AG04450 (cell line): ENCODE data around the gene MYBBP1A. TPM values are rescaled to one million over a fixed set of nuclear protein-coding genes. Genes with fewer than 3 reads are reported as not detected.

Experiments used
- CTCF ChIA-PET: fragments of 300-600, 350-600 bp; formaldehyde crosslinking; extraction: SDS; loops from one replicate; lab custom pipeline; 2022; ENCODE audit warnings: antibody characterized with exemption, inconsistent platforms; lab: Charles Lee
- POLR2A ChIA-PET: fragments of 350-600 bp; formaldehyde crosslinking; extraction: SDS; loops from one replicate; lab custom pipeline; 2021; ENCODE audit warnings: antibody characterized with exemption, inconsistent platforms; lab: Yijun Ruan, JAX
- DNase-seq: peaks from one replicate; pipeline ENCODE4 v3.0.0-alpha.2; 2011; ENCODE audit warnings: low read depth, low spot score
- H3K27ac ChIP-seq: one replicate; pipeline ENCODE4 v1.5.1; 2012; ENCODE audit warnings: low read depth, low read length, control low read depth
- H3K27me3 ChIP-seq: one replicate; pipeline ENCODE4 v1.6.0; 2012; ENCODE audit warnings: low read length; ENCODE audit not compliant: control insufficient read depth, insufficient read depth
- H3K4me3 ChIP-seq: 2 replicates; pipeline ENCODE4 v1.5.1; 2011; ENCODE audit warnings: mild to moderate bottlenecking, low read depth, low read length, control low read depth
- H3K9me3 ChIP-seq: 2 replicates; pipeline ENCODE4 v1.5.1; 2012; ENCODE audit warnings: low read length; ENCODE audit not compliant: control insufficient read depth, insufficient read depth
- CTCF ChIP-seq: IDR thresholded peaks from 2 replicates; pipeline ENCODE4 v1.5.1; 2011; ENCODE audit warnings: low read depth, low read length, control low read depth, inconsistent platforms
- polyA plus RNA-seq: library from polyadenylated mRNA; depleted of rRNA; stranded (reverse); fragments of >200 nt; gene quantifications from 2 replicates; pipeline ENCODE4 v1.2.3, GENCODE V29; 2011

The MYBBP1A gene
- polyA plus RNA-seq, 1 experiment = 12.5 TPM

- Histone ChIP-seq H3K27ac (no peak overlapping the region), H3K9me3 (no peaks in the 10 kb centered on the region), H3K4me3 (no peak overlapping the region), H3K27me3 (peaks cover 21% of the 10 kb centered on the region)
- CTCF ChIA-PET = interaction anchor here (0.5 kb wide), 1 partner anchor 662 kb away, joined by 3 read pairs; no protein-coding TSS in a partner anchor
- DNase-seq = no peak
- TF ChIP-seq CTCF = no peak
- POLR2A ChIA-PET = no interaction called here
Measured at GRCh38 chr17:4525691-4526397, 29.3 kb downstream of the MYBBP1A start.

GRCh38 chr17:4523946-4524345 lies 31.2 kb downstream of the MYBBP1A start:
- Histone ChIP-seq H3K4me3 (no peak overlapping the region), H3K27me3 (peaks cover 31% of the 10 kb centered on the region), H3K27ac (no peak overlapping the region), H3K9me3 (no peaks in the 10 kb centered on the region)
- CTCF ChIA-PET = no interaction called here
- no peak for DNase-seq
- TF ChIP-seq CTCF = no peak
- POLR2A ChIA-PET = no interaction called here

- Histone ChIP-seq H3K27ac (no peak overlapping the region), H3K27me3 (peaks cover 31% of the 10 kb centered on the region), H3K4me3 (no peak overlapping the region), H3K9me3 (no peaks in the 10 kb centered on the region; the same call in 1 of the 2 replicates)
- ChIA-PET POLR2A (no interaction called here), CTCF (no interaction called here)
- no peak for DNase-seq
- no peak for TF ChIP-seq CTCF
Measured at GRCh38 chr17:4522661-4523060, 32.5 kb downstream of the MYBBP1A start.

GRCh38 chr17:4520894-4521600 lies 34.1 kb downstream of the MYBBP1A start:
- CTCF ChIA-PET = no interaction called here
- TF ChIP-seq CTCF = no peak
- Histone ChIP-seq H3K4me3 (no peak overlapping the region), H3K27ac (no peak overlapping the region), H3K9me3 (no peaks in the 10 kb centered on the region; the same call in 1 of the 2 replicates), H3K27me3 (peaks cover 27% of the 10 kb centered on the region)
- POLR2A ChIA-PET = interaction anchor here (1.0 kb wide), 1 partner anchor 51 kb away, joined by 3 read pairs; no protein-coding TSS in a partner anchor
- DNase-seq = no peak
